Smooth muscle cell (in vitro differentiated cells): ENCODE measurements around the gene PLIN5. TPM values are rescaled to one million over a fixed set of nuclear protein-coding genes. Genes with fewer than 3 reads are reported as not detected.

Source experiments
- DNase-seq: peaks from one replicate; lab custom pipeline; 2025; ENCODE audit not compliant: unreplicated experiment; lab: John Stamatoyannopoulos, UW
- H2AFZ ChIP-seq: fragments of 200-600 bp; sonication (generic); 2 replicates; pipeline ENCODE4 v1.6.0; 2016; ENCODE audit warnings: antibody characterized with exemption, low read depth, mild to moderate bottlenecking
- H3F3A ChIP-seq: fragments of 200-600 bp; sonication (generic); 2 replicates; pipeline ENCODE4 v1.6.0; 2017; ENCODE audit warnings: antibody characterized with exemption, low read depth
- H3K27ac ChIP-seq: fragments of 200-600 bp; sonication (generic); 2 replicates; pipeline ENCODE4 v1.5.1; 2016; ENCODE audit warnings: low read depth, mild to moderate bottlenecking
- H3K27me3 ChIP-seq: fragments of 200-600 bp; sonication (generic); 2 replicates; pipeline ENCODE4 v1.6.1; 2016; ENCODE audit warnings: low read depth, mild to moderate bottlenecking
- H3K36me3 ChIP-seq: fragments of 200-600 bp; sonication (generic); 2 replicates; pipeline ENCODE4 v1.5.1; 2016; ENCODE audit warnings: low read depth
- H3K4me1 ChIP-seq: fragments of 200-600 bp; sonication (generic); 2 replicates; pipeline ENCODE4 v1.5.1; 2016; ENCODE audit warnings: low read depth
- H3K4me2 ChIP-seq: fragments of 200-600 bp; sonication (generic); 2 replicates; pipeline ENCODE4 v1.6.0; 2016; ENCODE audit warnings: mild to moderate bottlenecking
- H3K4me3 ChIP-seq: fragments of 200-600 bp; sonication (generic); 2 replicates; pipeline ENCODE4 v1.5.1; 2016; ENCODE audit warnings: mild to moderate bottlenecking
- H3K79me2 ChIP-seq: fragments of 200-600 bp; sonication (generic); 2 replicates; pipeline ENCODE4 v1.6.0; 2016; ENCODE audit warnings: low read depth, mild to moderate bottlenecking
- H3K9ac ChIP-seq: fragments of 200-600 bp; sonication (generic); 2 replicates; pipeline ENCODE4 v1.6.0; 2016; ENCODE audit warnings: low read depth
- H3K9me3 ChIP-seq: fragments of 200-600 bp; sonication (generic); replicated peaks from 2 replicates; pipeline ENCODE4 v1.5.1; 2016; ENCODE audit warnings: low read depth
- H4K20me1 ChIP-seq: fragments of 200-600 bp; sonication (generic); 2 replicates; pipeline ENCODE4 v1.6.0; 2016; ENCODE audit warnings: low read depth
- CTCF ChIP-seq: fragments of 200-600 bp; sonication (generic); IDR thresholded peaks from 2 replicates; pipeline ENCODE4 v1.5.1; 2017; ENCODE audit warnings: borderline replicate concordance, mild to moderate bottlenecking, antibody characterized with exemption; ENCODE audit not compliant: insufficient read depth, poor library complexity, severe bottlenecking
- WGBS: methylation state at CpG from one replicate; pipeline ENCODE4 v1.1.7; 2016; ENCODE audit warnings: low lambda C conversion rate; 5-methylcytosine and 5-hydroxymethylcytosine counted together
- polyA plus RNA-seq: library from polyadenylated mRNA; unstranded; fragments of >200 nt; fragmentation: Nextera tagmentation; extraction: Ambion mirVana; gene quantifications from 2 replicates; pipeline ENCODE4 v1.2.1, GENCODE V29; 2016
- total RNA-seq: library from RNA; depleted of rRNA; stranded (reverse); fragments of >200 nt; gene quantifications from 2 replicates; pipeline ENCODE4 v1.2.3, GENCODE V29; 2014

PLIN5 gene
- total and polyA plus RNA-seq, 2 experiments from 2014 or later, result not detected

- 87% methylated on average over 15 of the region's 15 CpGs for WGBS
- no peaks in the 10 kb centered on the region for H3K4me1 ChIP-seq
- H3K4me3 ChIP-seq, result no peak overlapping the region
- no peaks in the 10 kb centered on the region for H3K9me3 ChIP-seq
- H3K27me3 ChIP-seq, result no peaks in the 10 kb centered on the region
- no peaks in the 10 kb centered on the region for H3F3A ChIP-seq
- no peak for TF ChIP-seq CTCF
- H3K4me2 ChIP-seq, result no peak overlapping the region
- H3K27ac ChIP-seq, result no peak overlapping the region
- no peaks in the 10 kb centered on the region for H4K20me1 ChIP-seq
- no peak for DNase-seq
- H3K9ac ChIP-seq, result no peak overlapping the region
- no peaks in the 10 kb centered on the region for H3K79me2 ChIP-seq
- no peaks in the 10 kb centered on the region for H3K36me3 ChIP-seq
- no peak overlapping the region for H2AFZ ChIP-seq
These were observed 12.6 kb downstream of the PLIN5 start for GRCh38 chr19:4522291-4523002.

GRCh38 chr19:4521888-4522242 lies 13.2 kb downstream of the PLIN5 start:
- H2AFZ ChIP-seq, result no peak overlapping the region
- TF ChIP-seq CTCF, result no peak
- no peaks in the 10 kb centered on the region for H4K20me1 ChIP-seq
- H3K9ac ChIP-seq, result no peak overlapping the region
- no peaks in the 10 kb centered on the region for H3K4me1 ChIP-seq
- no peak for DNase-seq
- no peaks in the 10 kb centered on the region for H3K27me3 ChIP-seq
- no peaks in the 10 kb centered on the region for H3K79me2 ChIP-seq
- no peak overlapping the region for H3K4me2 ChIP-seq
- H3F3A ChIP-seq, result no peaks in the 10 kb centered on the region
- H3K36me3 ChIP-seq, result no peaks in the 10 kb centered on the region
- WGBS, result 87% methylated on average over 5 of the region's 5 CpGs
- H3K27ac ChIP-seq, result no peak overlapping the region
- no peaks in the 10 kb centered on the region for H3K9me3 ChIP-seq
- no peak overlapping the region for H3K4me3 ChIP-seq

GRCh38 chr19:4521170-4521887 lies 13.7 kb downstream of the PLIN5 start:
- no peak overlapping the region for H3K27ac ChIP-seq
- no peaks in the 10 kb centered on the region for H3K79me2 ChIP-seq
- no peak for TF ChIP-seq CTCF
- H3K9ac ChIP-seq, result no peak overlapping the region
- WGBS, result 87% methylated on average over 11 of the region's 11 CpGs
- H3K4me1 ChIP-seq, result no peaks in the 10 kb centered on the region
- H4K20me1 ChIP-seq, result no peaks in the 10 kb centered on the region
- H3K9me3 ChIP-seq, result no peaks in the 10 kb centered on the region
- no peak overlapping the region for H3K4me3 ChIP-seq
- no peaks in the 10 kb centered on the region for H3K36me3 ChIP-seq
- H3K27me3 ChIP-seq, result no peaks in the 10 kb centered on the region
- H3F3A ChIP-seq, result no peaks in the 10 kb centered on the region
- H2AFZ ChIP-seq, result no peak overlapping the region
- no peak overlapping the region for H3K4me2 ChIP-seq
- no peak for DNase-seq
